Activated CD8-positive, alpha-beta memory T cell treated with anti-CD3 and anti-CD28 coated beads for 4 hours (primary cell): ENCODE data around the gene CARD16.
"Not testable (repeated sequence)": the region's sequence is repeated elsewhere in the genome, so short reads cannot be mapped to it uniquely, and the experiment has no call there.

Experiments
- DNase-seq, 2 donors: peaks; one replicate each; pipeline ENCODE4 v3.0.0-alpha.2; 2020; ENCODE audit warnings: low read depth in 2 of 2

Gene CARD16

DNA sequence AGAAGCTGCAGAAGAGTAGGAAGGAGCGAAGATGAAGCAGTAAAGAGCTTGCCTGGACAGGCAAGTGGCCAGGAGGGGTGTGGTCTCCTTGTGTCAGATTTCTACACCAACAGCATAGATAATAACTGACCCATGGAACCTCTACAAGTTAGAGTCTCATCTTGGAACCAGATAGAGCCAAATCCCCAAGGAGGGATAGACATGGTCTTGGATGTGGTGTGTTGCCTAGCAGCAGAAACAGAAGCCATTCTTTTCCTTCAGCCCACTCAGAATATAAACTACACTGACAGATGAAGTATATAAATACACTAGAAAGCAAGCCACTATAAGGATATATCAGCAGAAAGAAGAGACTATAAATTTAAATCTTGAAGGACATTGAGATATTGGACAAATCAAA, 4.3 kb upstream of the CARD16 start:
- DNase-seq: no peak

DNA sequence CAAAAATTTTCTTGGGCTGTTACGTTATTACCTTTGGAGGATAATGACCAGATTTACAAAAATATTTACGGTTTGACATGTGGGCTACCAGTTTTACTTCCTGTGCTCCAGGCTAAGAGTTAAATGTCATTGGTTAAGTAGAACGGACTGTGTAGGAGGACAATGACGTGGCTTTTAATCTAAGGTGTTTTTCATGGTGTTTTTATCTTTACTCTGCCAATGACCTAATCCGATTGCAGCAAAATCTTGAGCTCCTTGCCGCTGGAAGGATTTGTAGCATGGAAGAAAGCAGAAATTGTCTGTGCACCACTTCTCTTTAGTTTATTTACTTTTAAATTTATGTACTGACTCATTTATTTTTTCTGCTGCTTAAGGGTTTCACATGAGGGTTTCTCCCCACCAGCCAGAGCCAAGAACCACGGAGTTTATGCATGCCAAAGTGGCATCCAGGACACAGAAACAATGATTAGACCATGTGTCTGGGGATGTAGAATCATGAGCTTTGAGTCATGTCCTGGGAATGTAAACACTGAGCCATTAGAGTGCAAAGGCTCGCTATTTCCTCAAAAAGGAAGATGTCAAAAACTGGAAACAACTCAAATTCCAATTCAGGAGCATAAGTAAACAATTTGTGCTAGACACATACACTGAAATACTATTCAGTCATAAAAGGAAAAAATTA, 1.9 kb upstream of the CARD16 start:
- DNase-seq: no peak

DNA sequence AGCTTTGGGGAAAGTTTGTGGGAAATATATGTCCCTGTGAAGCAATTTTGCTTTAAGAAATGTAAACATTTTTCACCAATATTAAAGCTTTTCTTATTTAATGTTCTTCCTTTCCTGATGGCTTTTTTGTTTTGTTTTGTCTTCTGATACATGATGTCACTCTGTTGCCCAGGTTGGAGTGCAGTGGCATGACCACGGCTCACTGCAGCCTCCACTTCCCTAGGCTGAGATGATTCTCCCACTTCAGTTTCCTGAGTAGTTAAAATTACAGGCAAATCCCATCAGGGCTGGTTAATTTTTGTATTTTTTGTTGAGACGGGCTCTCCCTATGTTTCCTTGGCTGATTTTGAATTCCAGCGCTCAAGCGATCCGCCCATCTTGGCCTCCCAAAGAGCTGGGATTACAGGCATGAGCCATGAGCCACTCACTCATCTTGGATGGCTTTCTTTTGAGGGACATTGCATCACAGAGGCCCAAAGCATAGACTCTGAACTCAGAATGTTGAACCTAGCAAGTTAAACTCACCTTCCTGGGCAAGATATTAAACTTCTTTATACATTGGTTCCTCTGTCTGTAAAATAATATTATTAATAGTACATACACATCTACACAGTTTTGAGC, 651 bp upstream of the CARD16 start:
- DNase-seq: no peak

DNA sequence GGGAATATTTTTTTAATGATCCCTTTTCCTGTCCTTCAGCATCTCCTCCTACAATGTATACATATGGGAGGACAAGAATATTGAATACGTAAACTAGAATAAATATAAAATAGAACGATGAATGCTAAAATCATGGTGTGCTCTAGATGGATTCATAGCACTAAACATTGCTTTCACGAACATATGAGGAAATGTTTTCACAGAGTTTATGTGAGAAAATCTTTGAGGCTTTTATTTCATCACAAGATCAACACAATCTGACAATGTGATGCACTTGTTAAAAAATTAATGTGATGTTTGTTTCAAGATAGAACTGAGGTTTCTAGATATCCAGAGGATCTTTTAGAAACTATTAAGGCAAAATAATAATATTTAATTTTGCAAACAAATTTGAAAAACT, 3.0 kb downstream of the CARD16 start:
- no peak for DNase-seq

GRCh38 chr11:105040703-105041102, 4.4 kb downstream of the CARD16 start:
- DNase-seq: no peak

DNA sequence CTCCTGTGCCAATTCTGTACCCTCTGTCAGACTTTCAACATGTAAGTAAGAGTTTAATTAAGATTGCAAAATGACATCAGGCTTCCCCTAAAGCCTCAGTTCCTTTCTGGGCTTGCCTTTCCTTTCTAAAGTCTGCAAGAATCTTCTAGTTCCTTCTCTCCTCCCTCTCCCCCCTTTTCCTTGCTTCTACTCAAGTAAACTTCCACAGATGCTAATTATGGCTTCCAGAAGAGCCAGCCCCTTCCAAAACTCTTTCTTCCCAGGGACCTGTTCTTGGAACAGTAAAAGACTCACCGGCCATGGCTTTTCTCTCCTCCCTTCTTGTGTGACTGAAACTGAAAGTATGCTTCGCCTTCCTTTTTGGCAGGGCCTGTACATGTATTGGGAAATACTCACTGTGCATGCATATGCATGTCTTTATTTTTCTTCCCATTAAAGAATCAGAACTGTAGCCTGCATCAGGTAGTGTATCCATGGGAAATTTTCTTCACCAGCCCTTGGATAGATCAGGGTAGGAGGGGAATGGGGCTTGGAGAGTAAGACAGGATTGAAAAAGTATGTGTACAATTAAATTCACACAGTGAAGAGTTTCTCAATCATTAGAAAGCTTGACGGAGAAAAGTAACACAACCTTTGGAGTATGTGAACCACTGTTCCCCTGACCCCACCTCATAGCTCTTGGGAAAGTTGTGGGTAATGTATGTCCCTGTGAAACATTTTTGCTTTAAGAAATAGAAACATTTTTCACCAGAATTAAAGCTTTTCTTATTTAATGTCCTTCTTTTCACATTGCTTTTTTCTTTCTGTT, 10.1 kb downstream of the CARD16 start, which contains the start of gene CASP1:
CASP1 (minus strand) TSS at position 332 of the 808 bp plus-strand sequence; CDS start at position 301, 31 bp downstream.
- DNase-seq: no peak

- DNase-seq: not testable (repeated sequence)
Observed at GRCh38 chr11:105034388-105034787, 10.7 kb downstream of the CARD16 start.

DNA sequence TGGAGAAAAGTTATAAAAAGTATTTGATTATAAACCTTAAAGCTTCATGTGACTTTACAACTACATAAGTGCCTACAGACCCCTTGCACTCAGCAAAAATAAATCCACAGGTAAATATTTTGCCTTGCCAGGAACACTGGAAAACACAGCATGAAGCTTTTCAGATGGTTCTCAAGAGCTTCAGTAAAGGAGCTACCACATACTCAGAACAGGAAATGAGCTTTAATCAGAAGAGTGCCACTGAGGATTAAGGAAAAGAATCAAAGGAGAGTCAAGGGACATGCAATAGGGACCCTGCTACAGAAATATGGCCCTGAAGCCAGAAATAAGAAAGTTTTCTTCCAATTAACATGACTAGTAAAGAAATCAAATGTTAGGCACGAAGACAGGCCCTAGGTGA, 11.4 kb downstream of the CARD16 start:
- DNase-seq: no peak

DNA sequence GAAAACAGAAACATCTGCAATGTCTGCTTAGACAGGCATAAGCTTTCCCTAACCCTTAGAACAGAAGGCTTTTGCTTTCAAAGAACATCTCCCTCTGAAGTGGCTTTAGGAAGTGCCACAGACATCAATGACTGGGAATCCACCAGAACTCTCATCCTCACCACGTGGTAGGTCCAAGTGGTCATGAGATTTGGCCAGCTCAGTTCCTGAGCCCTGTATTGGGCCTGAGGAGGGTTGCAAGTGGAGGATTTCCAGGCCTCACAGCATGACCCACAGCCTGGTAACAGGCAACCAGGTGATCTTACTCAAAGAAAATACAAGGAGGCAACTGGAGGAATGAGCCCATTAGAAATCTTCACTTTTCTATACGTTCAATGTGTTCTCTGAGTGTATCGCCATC, 11.8 kb downstream of the CARD16 start:
- no peak for DNase-seq

DNA sequence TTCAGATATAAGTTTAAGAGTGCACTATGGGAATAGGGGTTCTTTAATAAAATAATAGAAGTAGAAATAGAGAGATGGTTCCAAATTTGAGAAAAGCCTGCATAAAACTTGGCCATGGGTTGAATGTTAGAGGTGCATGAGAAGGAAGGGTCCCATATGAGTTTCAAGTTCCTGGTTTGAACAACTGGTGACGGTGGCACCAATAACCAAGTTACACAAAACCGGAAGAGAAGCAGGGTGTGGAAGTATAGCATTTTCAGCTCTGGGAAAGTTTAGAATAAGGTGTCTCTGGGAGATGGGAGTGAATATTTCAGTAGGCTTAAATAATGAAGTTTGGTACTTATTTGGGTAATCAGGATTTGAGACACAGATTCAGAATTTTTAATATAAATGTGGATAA, 12.6 kb downstream of the CARD16 start:
- no peak for DNase-seq

DNA sequence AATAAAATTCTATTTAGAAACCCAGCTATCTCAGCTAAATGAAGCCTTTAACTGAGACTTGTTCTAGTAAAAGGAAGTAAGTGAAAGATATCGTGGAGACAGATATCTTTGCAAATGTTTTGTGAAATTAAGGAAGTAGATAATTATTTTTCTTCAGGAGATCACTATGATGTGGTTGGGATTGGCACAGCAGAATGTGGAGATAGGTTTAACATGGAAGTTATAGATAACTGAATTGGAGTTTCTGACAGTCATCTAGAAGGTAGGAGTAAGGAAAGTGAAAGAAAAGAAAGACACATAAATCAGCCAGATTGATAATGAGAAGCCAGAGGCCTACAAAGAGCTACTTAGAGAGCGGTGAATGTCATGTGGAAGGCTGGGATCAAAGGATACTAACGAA, 17.5 kb downstream of the CARD16 start:
- no peak for DNase-seq

DNA sequence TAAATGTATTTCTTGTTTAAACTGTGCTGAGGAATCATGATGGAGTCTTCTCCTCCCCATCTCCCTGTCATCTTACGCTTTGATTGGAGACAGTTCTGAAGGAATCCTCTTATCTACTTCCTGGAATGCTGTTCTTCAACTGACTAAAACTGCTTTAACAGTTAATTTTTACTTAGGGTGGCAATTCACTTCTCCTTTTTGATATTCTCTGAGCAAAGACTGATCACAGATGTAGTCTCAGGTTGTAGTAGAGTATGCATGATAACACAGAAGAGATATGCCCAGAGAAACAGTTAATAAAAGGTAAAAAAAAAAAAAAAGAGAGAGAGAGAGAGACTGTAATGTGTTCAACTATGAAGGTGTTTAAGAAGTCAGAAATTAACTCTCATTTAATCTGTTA, 20.7 kb downstream of the CARD16 start:
- no peak for DNase-seq

DNA sequence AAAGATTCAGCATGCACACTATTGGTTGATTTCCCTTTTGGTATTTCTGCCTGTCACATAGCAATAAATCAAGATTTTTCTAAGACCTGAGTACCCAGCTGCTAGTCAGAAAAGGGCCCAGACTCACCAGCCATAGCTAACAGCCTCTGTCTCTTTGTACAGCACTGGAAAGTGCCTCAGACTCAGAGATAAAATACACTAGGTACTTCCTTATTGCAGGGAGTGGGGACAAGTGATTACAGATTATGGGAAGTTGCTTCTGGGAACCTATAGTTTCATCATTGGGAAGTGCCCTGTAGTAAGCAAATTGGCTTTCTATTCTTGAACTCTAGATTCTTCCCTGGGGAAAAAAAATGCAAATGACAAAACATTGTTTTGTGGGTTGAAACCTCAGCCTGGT, 22.1 kb downstream of the CARD16 start, which contains the start of gene CASP5:
CASP5 (minus strand) TSS at position 166 of the 400 bp plus-strand sequence; CDS start at position 134, 32 bp downstream.
- DNase-seq: no peak

DNA sequence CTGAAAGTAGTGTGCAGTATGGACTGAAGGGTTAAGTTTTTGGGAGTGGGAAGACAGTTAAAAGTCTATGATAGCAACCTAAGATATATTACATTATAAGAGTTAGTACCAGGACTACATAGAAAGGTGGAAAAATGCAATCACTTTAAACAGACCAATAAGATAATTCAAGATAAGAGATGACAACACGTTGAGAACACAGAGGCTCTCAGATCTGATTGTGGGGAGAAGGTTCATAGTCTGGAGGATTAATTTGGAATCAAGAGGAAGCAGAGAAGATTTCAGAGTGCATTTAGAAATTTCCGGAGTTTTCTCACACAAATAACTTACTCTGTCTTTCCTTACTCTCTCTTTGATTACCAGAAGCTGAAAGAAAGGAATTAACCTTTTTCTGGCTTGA, 22.6 kb downstream of the CARD16 start:
- no peak for DNase-seq

DNA sequence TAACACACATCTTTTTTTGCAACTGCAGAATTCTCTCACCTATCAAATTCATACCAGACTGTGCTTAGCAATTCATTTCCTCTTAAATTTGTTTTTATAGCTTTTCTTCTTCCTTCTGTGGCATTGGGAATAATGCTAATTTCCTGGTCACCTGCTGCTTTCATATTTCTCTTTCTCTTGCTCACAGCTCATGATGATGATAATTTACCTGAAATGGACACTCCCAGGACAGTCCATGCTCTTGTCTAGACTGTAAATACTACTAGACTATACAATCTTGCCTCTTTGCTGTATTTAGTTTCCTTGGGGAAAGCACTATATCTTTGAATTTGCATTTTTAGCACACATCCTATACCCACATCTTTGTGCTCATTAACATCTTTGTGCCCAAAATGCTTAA, 37.7 kb downstream of the CARD16 start:
- no peak for DNase-seq

- no peak for DNase-seq
Observed at GRCh38 chr11:105005451-105005845, 39.7 kb downstream of the CARD16 start.

- no peak for DNase-seq
Observed at GRCh38 chr11:105004021-105004420, 41.1 kb downstream of the CARD16 start.

GRCh38 chr11:105003151-105003550, 42.0 kb downstream of the CARD16 start:
- no peak for DNase-seq

GRCh38 chr11:105000797-105001196, 44.3 kb downstream of the CARD16 start:
- peak; percentile 15 to 24 for DNase-seq

DNA sequence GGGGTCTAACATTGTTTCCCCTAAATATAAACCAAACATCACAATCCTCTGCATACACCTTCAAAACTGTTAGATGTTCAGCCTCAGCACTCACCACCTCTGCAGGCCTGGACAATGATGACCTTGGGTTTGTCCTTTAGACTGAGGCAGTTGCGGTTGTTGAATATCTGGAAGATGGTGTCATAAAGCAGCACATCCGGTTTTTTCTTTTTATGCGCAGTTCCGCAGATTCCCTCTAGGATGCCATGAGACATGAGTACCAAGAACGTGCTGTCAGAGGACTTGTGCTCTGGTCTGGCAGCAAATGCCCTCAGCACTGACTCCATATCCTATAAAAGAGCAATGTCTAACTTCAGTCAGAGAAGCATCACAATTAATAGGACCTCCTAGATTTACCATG, 45.0 kb downstream of the CARD16 start:
- no peak for DNase-seq

DNA sequence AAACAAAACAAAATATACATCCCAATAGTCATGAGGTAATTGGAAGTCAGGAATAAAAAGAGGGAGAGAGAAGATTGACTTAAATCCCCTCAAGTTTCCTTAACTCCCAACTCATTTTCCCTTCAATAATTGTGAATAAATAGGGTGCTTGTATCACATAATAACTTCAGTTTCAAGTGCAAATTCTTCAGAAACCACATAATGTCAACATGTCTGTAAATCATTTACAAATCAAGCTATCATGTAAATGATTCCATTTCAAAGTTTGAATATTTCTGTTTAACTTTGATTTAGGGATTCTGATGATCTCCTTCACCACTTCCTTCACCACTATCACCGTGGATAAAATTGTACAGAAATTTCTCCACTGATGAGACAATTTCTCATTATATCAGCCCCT, 45.4 kb downstream of the CARD16 start:
- no peak for DNase-seq

DNA sequence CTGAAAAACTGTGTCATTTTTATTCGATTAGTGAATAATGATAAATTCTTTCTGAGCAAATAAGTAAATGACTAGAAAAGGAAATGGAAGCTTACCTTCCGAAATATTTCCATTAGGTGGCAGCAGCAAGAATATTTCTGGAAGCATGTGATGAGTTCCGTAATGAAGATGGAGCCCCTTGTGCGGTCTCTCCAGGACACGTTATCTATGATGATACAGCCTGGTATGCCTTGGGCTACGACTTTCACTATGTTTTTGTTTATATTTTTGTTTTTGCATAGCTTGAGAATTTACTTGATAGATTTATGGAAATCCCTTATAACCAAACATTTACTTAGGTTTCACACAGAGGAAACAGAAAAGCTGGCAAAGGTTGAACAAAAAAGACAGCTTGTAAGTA, 47.8 kb downstream of the CARD16 start:
- DNase-seq: no peak

DNA sequence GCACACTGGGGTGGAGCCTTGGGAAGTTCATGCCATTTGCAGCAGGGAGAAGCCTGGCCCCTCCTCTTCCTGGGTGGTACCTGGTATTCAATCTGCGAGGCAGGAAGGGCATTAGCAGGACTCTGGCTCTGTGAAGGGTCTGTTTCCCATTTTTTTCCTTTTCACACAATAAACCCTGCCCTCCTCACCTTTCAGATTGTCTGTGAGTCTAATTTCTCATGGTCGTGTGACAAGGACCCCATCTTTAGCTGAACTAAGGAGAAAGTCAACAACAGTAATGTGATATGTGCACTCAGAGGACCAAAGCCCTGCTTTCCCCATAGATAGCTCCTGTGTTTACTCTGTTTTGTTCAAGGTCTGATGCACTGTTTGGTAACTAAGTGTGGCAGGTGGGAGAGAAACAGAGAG, 50.1 kb downstream of the CARD16 start:
- no peak for DNase-seq
